CD4-positive, alpha-beta T cell treated with Interleukin-17A for 4 hours (primary cell): ENCODE results near the gene ADSS1.

Experiments
- DNase-seq: peaks from one replicate; pipeline ENCODE4 v3.0.0-alpha.2; 2020; ENCODE audit warnings: mixed read lengths

The ADSS1 gene

DNA sequence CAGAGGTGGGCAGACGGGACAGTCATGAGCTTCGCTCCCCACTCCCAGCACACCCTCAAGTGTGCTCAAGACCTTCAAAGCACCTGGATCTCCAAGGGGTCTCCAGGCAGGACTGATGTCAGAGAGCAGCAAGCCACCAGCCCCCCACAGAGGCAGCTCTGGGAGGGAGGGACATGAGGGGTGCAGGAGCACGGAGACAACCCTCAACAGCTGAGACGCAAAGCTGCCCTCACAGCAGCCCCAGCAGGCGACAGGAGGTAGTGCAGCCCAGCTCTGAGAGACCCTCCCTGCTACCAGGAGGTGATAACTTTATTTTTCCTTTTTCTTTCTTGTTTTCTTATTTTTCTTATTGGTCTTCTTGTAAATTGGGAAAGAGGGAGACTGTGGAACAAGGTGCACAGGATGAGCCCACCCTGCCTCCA, 46.8 kb downstream of the ADSS1 start:
- DNase-seq, result no peak

- DNase-seq, result no peak
Observed at GRCh38 chr14:104771374-104771773, 47.3 kb downstream of the ADSS1 start.

DNA sequence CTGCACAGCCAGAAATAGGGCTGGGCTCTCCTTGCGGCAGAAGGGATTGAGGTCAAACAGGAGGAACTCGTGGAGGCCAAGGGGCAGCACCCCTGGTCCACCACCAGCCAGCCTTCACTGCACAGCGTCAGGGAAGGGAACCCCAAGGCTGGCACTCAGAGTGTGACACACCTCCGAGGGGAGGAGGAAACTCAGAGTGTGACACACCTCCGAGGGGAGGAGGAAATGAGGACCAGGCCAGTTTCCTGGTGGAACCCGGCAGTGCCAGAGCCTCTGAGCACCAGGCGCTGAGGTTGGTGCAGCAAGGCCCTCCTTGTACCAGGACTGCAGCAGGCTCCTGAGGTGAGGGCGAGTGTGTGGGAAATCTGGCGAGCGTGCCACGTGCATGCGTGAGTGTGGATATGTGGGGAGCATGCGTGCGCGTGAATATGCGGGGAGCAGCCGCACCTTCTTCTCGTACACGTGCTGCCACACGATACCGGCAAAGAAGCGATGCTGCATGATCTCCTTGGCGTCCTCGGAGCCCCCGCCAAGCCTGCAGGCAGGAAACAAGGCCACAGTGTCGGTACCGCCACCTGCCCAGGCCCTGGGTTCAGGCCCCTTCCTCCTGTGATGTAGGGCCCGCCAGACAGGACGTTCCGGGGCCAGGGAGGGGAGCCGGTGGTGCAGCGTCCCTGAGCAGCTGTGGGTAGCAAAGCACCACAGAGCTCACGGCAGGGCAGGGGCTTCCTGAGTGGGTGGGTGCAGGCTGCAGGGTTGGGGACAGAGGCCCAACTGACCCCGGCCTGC, 48.1 kb downstream of the ADSS1 start:
- no peak for DNase-seq

GRCh38 chr14:104772707-104773504, 48.9 kb downstream of the ADSS1 start:
- DNase-seq, result no peak

- DNase-seq, result no peak
Observed at GRCh38 chr14:104773505-104774452, 49.8 kb downstream of the ADSS1 start.

DNA sequence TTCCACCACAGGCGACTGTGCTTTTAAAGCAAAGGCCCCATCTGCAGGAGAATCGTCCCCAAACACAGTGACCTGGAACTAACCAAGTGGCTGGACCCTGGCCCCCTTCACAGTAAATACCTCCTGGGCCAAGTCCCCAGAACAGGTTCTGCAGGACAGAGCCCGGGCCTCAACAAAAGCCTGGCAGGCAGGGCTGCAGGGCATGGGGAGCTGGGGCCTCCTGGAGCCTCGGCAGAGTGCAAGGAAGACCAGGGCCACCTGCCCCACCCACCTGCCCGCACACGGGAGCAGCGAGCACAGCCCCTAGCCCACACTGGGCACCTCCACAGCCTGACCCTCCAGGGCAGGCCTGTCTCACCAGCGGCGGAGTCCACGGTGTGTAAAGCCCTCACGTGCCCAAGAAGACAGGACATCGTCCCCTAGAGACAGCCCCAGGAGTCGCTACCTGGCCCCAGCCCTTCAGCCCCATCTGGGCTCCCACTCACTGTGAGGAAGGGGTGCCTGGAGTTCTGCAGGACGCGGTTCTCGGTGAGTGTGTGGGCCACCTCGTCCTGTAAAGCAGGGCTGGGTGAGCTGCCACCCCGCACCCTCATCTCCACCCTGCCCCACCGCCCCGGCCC, 50.5 kb downstream of the ADSS1 start:
- DNase-seq, result no peak

DNA sequence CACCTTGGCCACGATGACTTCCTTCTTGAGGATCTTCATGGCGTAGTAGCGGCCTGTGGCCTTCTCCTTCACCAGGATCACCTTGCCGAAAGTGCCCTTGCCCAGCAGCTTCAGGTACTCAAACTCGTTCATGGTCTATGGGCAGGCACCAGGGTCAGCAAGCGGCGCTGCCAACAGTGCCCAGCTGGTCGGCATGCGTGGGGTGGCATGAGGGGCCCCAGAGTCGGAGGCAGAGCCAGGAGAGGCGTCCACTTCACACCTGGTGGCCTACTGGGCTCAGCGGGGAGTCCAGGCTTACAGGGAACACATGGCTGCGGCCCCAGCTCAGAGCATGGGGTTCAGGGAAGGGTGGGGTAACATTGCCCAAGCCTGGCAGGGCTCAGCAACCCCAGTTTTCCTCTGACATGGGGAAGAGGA, 51.1 kb downstream of the ADSS1 start:
- no peak for DNase-seq

DNA sequence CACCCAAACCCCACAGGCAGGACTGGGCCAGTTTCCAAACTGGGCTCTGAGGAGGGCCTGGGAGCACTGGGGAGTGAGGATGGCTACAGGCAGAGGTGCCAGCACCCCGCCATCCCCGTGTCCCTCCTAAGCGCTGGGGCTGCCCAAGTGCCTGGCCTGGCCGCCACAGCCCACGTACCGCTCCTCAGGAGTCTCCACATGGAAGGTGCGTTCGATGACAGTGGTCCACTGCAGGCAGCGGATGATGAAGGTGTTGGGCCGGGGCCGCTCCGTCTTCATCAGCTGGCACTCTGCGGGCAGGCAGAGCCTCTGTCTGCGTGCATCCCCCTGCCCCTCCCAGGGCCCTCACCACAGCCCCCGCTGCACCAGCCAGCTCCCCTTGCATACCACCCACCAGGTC, 52.5 kb downstream of the ADSS1 start:
- DNase-seq, result no peak

- DNase-seq, result no peak
Observed at GRCh38 chr14:104776961-104777807, 53.2 kb downstream of the ADSS1 start.

DNA sequence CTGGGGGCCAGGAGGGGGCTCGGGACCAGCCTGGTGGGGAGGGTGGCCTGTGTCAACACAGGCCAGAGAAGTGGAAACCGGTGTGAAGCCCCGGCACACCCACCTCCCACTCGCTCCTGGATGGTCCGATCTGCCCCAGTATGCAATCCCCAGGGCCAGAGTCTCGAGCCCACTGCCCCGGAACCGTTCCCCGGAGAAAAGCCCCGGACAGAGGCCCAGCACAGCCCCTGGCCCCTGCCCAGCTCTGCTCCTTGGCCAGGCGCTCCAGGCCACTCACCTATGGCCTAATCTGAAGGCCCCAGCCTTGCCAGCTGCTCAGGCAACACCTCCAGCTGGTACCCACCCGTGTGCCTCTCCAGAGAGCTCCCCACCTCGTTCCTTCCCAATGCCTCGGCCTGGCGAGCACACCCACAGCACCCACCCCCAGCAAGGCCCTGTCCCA, 53.8 kb downstream of the ADSS1 start:
- no peak for DNase-seq

DNA sequence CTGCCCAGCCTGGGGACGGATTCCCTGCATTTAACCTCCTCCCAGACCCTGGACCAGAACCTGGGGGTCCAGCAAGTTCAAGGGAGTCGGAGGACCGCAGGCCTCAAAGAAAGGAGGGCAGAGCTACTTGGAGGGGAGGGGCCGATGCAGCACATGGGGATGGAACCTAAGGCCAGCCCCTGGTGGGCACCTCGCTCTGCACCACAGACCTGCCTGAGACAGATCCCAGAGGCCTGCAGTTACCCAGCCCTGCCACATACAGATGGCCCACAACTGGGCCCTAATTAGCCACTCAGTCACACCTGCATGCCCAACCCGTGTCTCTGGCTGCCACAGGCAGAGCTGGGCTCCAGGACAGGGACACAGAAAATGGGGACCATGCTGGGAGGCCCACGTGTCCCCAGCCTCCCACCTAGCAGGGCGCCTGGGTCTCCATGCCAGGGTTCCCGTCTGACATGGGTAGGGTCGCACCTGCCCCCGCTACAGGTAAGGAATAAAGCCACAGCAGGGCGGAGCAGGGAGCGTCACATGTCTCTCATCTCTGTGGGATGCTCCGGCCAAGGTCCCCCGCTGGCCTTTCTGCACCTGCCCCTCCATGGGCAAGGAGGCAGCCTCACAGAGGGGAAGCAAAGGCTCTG, 54.8 kb downstream of the ADSS1 start:
- no peak for DNase-seq

DNA sequence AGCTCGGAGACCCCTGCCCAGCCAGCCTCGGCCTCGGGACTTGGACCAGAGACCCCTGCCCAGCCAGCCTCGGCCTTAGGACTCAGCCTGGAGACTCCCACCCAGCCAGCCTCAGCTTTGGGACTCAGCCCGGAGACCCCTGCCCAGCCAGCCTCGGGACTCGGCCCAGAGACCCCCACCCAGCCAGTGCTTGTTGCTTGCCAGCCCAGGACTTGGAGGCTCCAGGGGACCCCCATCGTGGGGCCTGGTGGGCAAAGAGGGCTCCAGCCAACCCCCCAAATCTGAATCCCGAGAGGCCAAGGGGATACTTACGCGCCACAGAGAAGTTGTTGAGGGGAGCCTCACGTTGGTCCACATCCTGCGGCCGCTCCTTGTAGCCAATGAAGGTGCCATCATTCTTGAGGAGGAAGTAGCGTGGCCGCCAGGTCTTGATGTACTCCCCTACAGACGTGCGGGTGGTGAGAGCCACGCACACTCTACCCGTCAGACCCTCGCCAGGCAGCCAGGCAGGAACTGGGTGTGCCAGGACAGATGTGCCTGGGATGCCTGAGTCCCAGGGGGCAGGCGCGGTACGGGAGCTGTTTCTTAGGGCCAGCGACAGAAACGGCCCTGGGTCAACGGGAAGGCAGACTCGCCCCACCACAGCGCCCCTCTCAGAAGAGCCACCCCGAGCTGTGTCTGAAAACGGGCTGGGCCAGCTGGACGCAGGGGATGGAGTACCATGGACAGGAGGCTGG, 55.9 kb downstream of the ADSS1 start:
- DNase-seq, result no peak

- no peak for DNase-seq
Observed at GRCh38 chr14:104780513-104781030, 56.5 kb downstream of the ADSS1 start.

- no peak for DNase-seq
Observed at GRCh38 chr14:104781271-104782077, 57.4 kb downstream of the ADSS1 start.

DNA sequence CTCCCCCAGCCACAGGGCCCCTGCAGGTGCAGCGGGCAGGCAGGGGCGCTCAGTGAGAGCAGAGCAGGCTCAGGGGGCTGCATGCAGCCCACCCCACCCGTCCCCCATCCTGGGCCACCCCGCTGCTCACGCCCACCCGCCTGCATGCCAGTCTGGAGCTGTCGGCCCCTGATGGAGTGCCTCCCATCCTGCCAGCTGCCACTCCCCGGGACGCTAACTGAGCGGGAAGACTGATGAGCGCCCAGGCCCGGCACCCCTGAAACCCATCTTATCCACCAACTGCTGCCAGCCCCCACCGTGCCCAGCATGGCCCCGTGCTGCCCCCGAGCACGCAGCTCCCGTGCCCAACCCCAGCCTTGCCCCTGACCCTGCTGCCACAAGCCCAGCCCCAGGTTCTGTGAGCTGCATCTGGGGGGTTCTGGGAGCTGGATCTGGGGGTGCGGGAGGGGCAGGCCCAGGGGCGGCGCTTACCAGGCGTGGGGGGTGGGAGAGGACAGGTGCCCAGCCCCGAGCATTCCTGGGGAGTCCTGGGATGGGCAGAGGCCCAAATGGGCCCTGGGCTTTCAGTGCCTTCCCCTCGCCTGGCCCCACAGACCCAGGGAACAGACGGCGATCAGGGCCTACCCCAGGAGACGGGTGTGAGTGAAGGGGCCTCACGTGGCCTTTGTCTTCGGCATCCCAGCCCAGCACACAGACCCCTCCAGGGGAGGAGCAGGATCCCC, 58.2 kb downstream of the ADSS1 start:
- DNase-seq, result no peak

GRCh38 chr14:104782808-104783139, 58.7 kb downstream of the ADSS1 start:
- no peak for DNase-seq

DNA sequence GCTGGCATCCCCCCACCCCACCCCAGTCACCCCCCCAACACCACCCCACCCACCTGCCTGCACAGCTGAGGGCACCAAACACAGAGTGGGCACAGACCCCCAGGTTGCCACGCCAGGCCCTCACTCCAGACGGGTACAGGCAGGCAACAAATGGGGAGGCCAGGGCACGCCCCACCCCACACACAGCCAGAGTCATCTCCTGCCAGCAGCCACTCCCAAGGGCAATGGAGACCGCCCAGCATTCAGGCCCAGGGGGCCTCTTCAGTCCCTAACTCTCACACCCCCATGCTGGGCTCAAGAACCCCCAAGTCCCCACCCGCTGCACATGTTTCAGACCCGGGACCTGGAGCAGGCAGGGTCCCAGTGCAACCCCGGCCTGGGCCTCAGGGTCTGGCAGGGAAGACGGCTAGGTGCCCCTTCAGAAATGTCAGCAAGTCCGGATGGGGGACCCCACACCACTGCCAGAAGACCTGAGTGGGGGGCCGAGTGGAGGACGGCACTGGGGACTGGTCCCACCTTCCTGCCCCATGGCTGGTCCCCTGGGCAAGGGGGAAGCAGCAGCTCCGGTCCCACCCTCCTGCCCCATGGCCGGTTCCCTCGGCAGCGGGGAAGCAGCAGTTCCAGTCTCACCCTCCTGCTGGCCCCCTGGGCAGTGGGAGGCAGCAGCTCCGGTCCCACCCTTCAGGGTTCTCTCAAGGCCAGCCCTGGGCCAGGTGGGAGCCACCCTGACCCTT, 59.6 kb downstream of the ADSS1 start:
- no peak for DNase-seq

GRCh38 chr14:104784218-104784568, 60.2 kb downstream of the ADSS1 start:
- no peak for DNase-seq
